Measurements from ENCODE around the gene PPFIBP1. TPM values are rescaled to one million over a fixed set of nuclear protein-coding genes. Genes with fewer than 3 reads are reported as not detected.

The PPFIBP1 gene
- polyA plus RNA-seq, 1 experiment = 47.5 TPM

DNA sequence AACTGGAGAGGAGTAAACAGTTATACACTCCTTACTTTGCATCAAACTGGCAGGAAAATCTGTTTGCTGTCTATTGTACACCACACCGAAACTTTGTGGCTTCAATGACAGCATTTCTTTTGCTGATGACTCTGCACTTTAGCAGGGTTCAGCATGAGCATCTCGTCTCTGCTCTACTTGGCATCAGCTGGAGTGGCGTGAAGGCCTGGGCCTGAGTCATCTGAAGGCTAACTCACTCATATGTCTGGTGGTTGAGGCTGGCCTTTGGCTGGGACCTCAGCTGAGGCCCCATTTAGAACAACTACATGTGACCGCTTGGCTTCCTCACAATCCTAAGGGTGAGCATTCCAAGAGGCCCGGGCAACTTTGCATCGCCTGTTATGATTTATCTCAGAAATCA is 143.5 kb downstream of the PPFIBP1 start:
- ChIA-PET CTCF (no interaction called here), POLR2A (no interaction called here)
- Histone ChIP-seq H3K27me3 (ENCODE audit: control insufficient read depth, insufficient read depth, low read length) (no peaks in the 10 kb centered on the region), H3K36me3 (ENCODE audit: control insufficient read depth, insufficient read depth, low read length) (peaks cover 12% of the 10 kb centered on the region), H3K4me3 (ENCODE audit: low read depth, low read length) (no peak overlapping the region)
- no peak for DNase-seq (ENCODE audit: low read depth)
- TF ChIP-seq, protein P1, sequence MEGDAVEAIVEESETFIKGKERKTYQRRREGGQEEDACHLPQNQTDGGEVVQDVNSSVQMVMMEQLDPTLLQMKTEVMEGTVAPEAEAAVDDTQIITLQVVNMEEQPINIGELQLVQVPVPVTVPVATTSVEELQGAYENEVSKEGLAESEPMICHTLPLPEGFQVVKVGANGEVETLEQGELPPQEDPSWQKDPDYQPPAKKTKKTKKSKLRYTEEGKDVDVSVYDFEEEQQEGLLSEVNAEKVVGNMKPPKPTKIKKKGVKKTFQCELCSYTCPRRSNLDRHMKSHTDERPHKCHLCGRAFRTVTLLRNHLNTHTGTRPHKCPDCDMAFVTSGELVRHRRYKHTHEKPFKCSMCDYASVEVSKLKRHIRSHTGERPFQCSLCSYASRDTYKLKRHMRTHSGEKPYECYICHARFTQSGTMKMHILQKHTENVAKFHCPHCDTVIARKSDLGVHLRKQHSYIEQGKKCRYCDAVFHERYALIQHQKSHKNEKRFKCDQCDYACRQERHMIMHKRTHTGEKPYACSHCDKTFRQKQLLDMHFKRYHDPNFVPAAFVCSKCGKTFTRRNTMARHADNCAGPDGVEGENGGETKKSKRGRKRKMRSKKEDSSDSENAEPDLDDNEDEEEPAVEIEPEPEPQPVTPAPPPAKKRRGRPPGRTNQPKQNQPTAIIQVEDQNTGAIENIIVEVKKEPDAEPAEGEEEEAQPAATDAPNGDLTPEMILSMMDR (IDR thresholded peaks at IDR 0.05; ENCODE audit: insufficient read depth, low read depth, low read length) = no peak

DNA sequence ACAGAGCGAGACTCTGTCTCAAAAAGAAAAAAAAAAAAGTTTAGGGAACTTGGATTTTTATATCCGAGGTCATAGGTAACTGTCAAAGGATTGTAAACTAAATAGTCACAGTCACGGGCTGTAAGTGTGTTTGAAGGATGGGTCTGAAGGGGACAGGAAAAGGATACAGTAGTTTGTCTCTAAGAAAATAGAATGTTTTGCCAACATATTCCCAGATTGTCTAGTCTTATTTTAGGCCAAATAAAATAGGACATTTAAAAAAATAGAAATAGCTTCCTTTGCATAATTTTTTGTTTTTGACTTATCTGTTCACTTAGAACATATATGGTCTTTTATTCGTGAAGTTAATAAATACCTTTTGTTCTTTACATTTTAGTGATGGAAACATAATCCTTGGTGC is 148.0 kb downstream of the PPFIBP1 start:
- no peak for DNase-seq (ENCODE audit: low read depth)
- TF ChIP-seq, protein P1 (IDR thresholded peaks at IDR 0.05; ENCODE audit: insufficient read depth, low read depth, low read length) = no peak
- POLR2A ChIA-PET = no interaction called here
- H3K36me3 ChIP-seq (ENCODE audit: control insufficient read depth, insufficient read depth, low read length) = peaks cover 17% of the 10 kb centered on the region
- CTCF ChIA-PET = no interaction called here
- no peak overlapping the region for H3K4me3 ChIP-seq (ENCODE audit: low read depth, low read length)
- H3K27me3 ChIP-seq (ENCODE audit: control insufficient read depth, insufficient read depth, low read length) = no peaks in the 10 kb centered on the region

DNA sequence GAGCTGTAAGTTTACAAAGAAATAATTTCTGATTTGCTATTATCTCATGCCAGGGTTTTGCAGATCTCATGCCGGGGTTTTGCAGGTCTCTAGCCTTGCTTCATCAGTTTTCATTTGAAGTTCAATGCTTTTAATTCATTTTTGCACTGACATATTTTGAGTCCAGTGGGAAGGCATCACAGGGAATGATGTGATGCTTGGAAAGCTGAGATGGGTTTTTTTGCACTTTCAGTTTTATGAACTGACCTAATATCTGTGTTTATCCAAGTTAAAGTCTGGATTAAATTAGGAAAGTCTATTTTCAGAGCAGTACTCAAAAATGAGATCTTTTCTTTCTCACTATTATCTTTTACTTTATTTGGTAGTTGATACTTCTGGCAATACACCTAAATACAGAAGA is 148.6 kb downstream of the PPFIBP1 start:
- no peaks in the 10 kb centered on the region for H3K27me3 ChIP-seq (ENCODE audit: control insufficient read depth, insufficient read depth, low read length)
- CTCF ChIA-PET = interaction anchor here (0.9 kb wide), 1 partner anchor 10 kb away, joined by 3 read pairs; no protein-coding TSS in a partner anchor
- H3K36me3 ChIP-seq (ENCODE audit: control insufficient read depth, insufficient read depth, low read length) = peaks cover 13% of the 10 kb centered on the region
- POLR2A ChIA-PET = no interaction called here
- no peak overlapping the region for H3K4me3 ChIP-seq (ENCODE audit: low read depth, low read length)
- no peak for DNase-seq (ENCODE audit: low read depth)
- TF ChIP-seq, protein P1 (IDR thresholded peaks at IDR 0.05; ENCODE audit: insufficient read depth, low read depth, low read length) = no peak

DNA sequence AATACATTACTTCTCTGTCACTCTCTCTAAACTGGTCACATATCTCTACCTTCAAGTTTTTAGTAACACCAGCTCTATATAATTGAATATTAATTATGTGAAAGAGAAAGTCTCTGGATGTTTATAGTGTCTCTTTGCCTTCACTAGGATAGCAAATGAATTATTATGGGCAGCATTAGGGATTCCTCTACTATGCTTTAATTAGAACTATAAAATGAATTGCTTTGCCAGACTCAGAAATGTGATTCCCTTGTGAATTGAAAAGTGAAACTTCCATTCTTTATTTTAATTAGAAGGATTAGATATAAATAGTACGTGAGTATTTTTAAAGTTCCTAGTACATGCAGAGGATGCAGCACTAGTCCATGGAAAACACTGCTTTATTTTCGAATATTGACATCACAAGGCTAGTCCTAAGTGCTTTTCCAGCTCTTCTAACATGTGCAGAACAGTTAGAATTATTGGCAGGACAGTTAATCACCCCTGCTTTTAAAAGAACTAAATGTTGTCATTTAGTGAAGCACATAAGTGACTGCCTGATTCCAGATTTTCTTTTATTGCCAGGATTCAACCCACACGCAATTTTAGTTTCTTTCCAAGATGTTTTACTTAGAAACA is 149.2 kb downstream of the PPFIBP1 start:
- H3K36me3 ChIP-seq (ENCODE audit: control insufficient read depth, insufficient read depth, low read length) = peaks cover 8% of the 10 kb centered on the region
- DNase-seq (ENCODE audit: low read depth) = no peak
- CTCF ChIA-PET = interaction anchor here (0.9 to 1.3 kb wide), 2 partner anchors 9 to 11 kb away, joined by 3 read pairs; no protein-coding TSS in a partner anchor
- H3K4me3 ChIP-seq (ENCODE audit: low read depth, low read length) = no peak overlapping the region
- no peaks in the 10 kb centered on the region for H3K27me3 ChIP-seq (ENCODE audit: control insufficient read depth, insufficient read depth, low read length)
- POLR2A ChIA-PET = no interaction called here
- TF ChIP-seq, protein P1 (IDR thresholded peaks at IDR 0.05; ENCODE audit: insufficient read depth, low read depth, low read length) = no peak

DNA sequence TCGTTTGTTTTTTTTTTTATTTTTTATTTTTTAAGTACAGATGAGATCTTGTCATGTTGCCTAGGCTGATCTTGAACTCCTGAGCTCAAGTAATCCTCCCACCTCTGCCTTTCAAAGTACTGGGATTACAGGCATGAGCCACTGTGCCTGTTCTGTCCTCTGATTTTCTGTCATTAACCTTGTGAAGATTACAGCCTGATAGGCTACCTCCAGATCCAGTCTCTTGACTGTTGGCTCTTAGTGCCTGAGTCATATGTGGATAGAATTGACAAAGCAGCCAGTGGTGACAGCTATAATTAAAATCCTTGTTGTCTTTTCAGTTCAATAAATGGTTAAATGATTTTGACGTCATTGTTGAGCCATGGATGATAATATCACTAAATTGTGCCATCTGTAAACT is 151.0 kb downstream of the PPFIBP1 start:
- no peak for DNase-seq (ENCODE audit: low read depth)
- TF ChIP-seq, protein P1 (IDR thresholded peaks at IDR 0.05; ENCODE audit: insufficient read depth, low read depth, low read length) = no peak
- no peak overlapping the region for H3K4me3 ChIP-seq (ENCODE audit: low read depth, low read length)
- H3K36me3 ChIP-seq (ENCODE audit: control insufficient read depth, insufficient read depth, low read length) = peaks cover 9% of the 10 kb centered on the region
- no peaks in the 10 kb centered on the region for H3K27me3 ChIP-seq (ENCODE audit: control insufficient read depth, insufficient read depth, low read length)
- POLR2A ChIA-PET = no interaction called here
- CTCF ChIA-PET = no interaction called here
